GM23248 (cell line): Measurements from ENCODE around the gene ESPNL. TPM values are rescaled to one million over a fixed set of nuclear protein-coding genes. Genes with fewer than 3 reads are reported as not detected.

Experiments used
- DNase-seq: peaks from one replicate; pipeline ENCODE4 v3.0.0-alpha.2; 2015
- H2AFZ ChIP-seq: fragments of 200-600 bp; sonication (generic); 2 replicates; pipeline ENCODE4 v1.6.1; 2016; ENCODE audit warnings: antibody characterized with exemption
- H3F3A ChIP-seq: fragments of 200-600 bp; sonication (generic); 2 replicates; pipeline ENCODE4 v1.6.1; 2016; ENCODE audit warnings: mild to moderate bottlenecking, antibody characterized with exemption, mixed run types; ENCODE audit not compliant: insufficient read depth
- H3K27ac ChIP-seq: fragments of 200-600 bp; sonication (generic); 2 replicates; pipeline ENCODE4 v1.5.1; 2016; ENCODE audit warnings: mild to moderate bottlenecking
- H3K27me3 ChIP-seq: fragments of 200-600 bp; sonication (generic); replicated peaks from 2 replicates; pipeline ENCODE4 v1.6.1; 2016; ENCODE audit warnings: mild to moderate bottlenecking; ENCODE audit not compliant: insufficient read depth
- H3K36me3 ChIP-seq: fragments of 200-600 bp; sonication (generic); 2 replicates; pipeline ENCODE4 v1.6.1; 2016; ENCODE audit warnings: low read depth, mild to moderate bottlenecking
- H3K4me1 ChIP-seq: fragments of 200-600 bp; sonication (generic); 2 replicates; pipeline ENCODE4 v1.6.1; 2016; ENCODE audit warnings: mild to moderate bottlenecking; ENCODE audit not compliant: insufficient read depth
- H3K4me2 ChIP-seq: fragments of 200-600 bp; sonication (generic); one replicate; pipeline ENCODE4 v1.6.1; 2016; ENCODE audit warnings: mild to moderate bottlenecking; ENCODE audit not compliant: unreplicated experiment
- H3K4me3 ChIP-seq: fragments of 200-600 bp; sonication (generic); 2 replicates; pipeline ENCODE4 v1.5.1; 2016; ENCODE audit warnings: mild to moderate bottlenecking
- H3K79me2 ChIP-seq: fragments of 200-600 bp; sonication (generic); 2 replicates; pipeline ENCODE4 v1.6.1; 2016; ENCODE audit warnings: mild to moderate bottlenecking; ENCODE audit not compliant: insufficient read depth
- H3K9ac ChIP-seq: fragments of 200-600 bp; sonication (generic); 2 replicates; pipeline ENCODE4 v1.6.1; 2016; ENCODE audit warnings: mild to moderate bottlenecking
- H3K9me2 ChIP-seq: fragments of 200-600 bp; sonication (generic); 2 replicates; pipeline ENCODE4 v1.6.1; 2016; ENCODE audit warnings: mixed run types, mild to moderate bottlenecking, moderate library complexity; ENCODE audit not compliant: insufficient read depth
- H3K9me3 ChIP-seq: fragments of 200-600 bp; sonication (generic); one replicate; pipeline ENCODE4 v1.6.1; 2017; ENCODE audit warnings: low read depth
- H4K20me1 ChIP-seq: fragments of 200-600 bp; sonication (generic); 2 replicates; pipeline ENCODE4 v1.6.0; 2016; ENCODE audit not compliant: insufficient read depth
- EZH2 ChIP-seq: fragments of 200-600 bp; sonication (generic); IDR thresholded peaks from 2 replicates; pipeline ENCODE4 v1.6.1; 2018; ENCODE audit warnings: antibody characterized with exemption, mild to moderate bottlenecking; ENCODE audit not compliant: insufficient read depth, poor library complexity, severe bottlenecking
- EZH2phosphoT487 ChIP-seq: fragments of 200-600 bp; sonication (generic); IDR thresholded peaks from 2 replicates; pipeline ENCODE4 v1.6.1; 2018; ENCODE audit warnings: antibody characterized with exemption, moderate library complexity, mild to moderate bottlenecking, low read depth; ENCODE audit not compliant: insufficient read depth
- WGBS, 2 experiments: methylation state at CpG; one replicate each; pipeline ENCODE4 v1.1.6; 2015 to 2017; ENCODE audit warnings: low lambda C conversion rate in 2 of 2, low coverage in 1 of 2; ENCODE audit errors: missing lambda C conversion rate in 2 of 2; 5-methylcytosine and 5-hydroxymethylcytosine counted together
- in situ Hi-C: fragments of 300-500 bp; cut with MboI; formaldehyde crosslinking; loops from 2 replicates; pipeline ENCODE4 v1.15.0; 2020
- polyA plus RNA-seq: library from polyadenylated mRNA; unstranded; fragments of >200 nt; fragmentation: Nextera tagmentation; extraction: Ambion mirVana; gene quantifications from 2 replicates; pipeline ENCODE4 v1.2.1, GENCODE V29; 2016
- total RNA-seq: library from RNA; depleted of rRNA; stranded (reverse); fragments of >200 nt; shearing (Covaris generic); gene quantifications from 2 replicates; pipeline ENCODE4 v1.2.3, GENCODE V29; 2014

ESPNL gene
- total and polyA plus RNA-seq, 2 experiments from 2014 or later = 0.60 to 1.4 TPM

DNA sequence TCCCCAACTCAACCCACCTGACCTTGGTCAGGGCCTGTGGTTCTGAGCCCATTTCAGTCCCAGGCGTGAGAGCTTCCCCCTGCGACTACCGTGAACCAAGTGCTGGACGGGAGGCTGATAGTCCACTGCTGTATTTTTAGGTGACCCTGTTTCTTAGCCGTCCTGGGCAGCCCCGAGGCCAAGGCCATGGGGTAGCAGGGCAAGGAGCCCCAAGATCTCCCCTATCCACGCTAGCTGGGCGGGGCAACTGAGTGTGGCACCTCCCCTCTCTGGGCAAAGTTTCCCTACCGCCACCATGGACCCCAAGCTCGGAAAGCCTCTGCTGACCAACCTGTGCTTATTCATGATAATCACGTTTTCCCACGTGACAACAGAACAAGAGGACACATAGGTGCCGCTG lies 37.7 kb downstream of the ESPNL start:
- no peak overlapping the region for H3K4me2 ChIP-seq
- H3K27ac ChIP-seq = no peak overlapping the region
- no peaks in the 10 kb centered on the region for H3K9me3 ChIP-seq
- peaks cover 4% of the 10 kb centered on the region; the same call in 1 of the 2 replicates for H3K4me1 ChIP-seq
- no peaks in the 10 kb centered on the region for H3F3A ChIP-seq
- H4K20me1 ChIP-seq = no peaks in the 10 kb centered on the region
- no peaks in the 10 kb centered on the region for H3K79me2 ChIP-seq
- 85 to 88% methylated on average over 13 of the region's 13 CpGs for WGBS, 2 experiments
- DNase-seq = no peak
- H3K4me3 ChIP-seq = no peak overlapping the region
- H3K36me3 ChIP-seq = no peaks in the 10 kb centered on the region
- in situ Hi-C loops = no loop called here
- no peaks in the 10 kb centered on the region for H3K27me3 ChIP-seq
- no peak overlapping the region for H3K9ac ChIP-seq
- no peaks in the 10 kb centered on the region for H3K9me2 ChIP-seq
- no peak overlapping the region for H2AFZ ChIP-seq
- TF ChIP-seq EZH2phosphoT487 (no peak), EZH2 (no peak)

DNA sequence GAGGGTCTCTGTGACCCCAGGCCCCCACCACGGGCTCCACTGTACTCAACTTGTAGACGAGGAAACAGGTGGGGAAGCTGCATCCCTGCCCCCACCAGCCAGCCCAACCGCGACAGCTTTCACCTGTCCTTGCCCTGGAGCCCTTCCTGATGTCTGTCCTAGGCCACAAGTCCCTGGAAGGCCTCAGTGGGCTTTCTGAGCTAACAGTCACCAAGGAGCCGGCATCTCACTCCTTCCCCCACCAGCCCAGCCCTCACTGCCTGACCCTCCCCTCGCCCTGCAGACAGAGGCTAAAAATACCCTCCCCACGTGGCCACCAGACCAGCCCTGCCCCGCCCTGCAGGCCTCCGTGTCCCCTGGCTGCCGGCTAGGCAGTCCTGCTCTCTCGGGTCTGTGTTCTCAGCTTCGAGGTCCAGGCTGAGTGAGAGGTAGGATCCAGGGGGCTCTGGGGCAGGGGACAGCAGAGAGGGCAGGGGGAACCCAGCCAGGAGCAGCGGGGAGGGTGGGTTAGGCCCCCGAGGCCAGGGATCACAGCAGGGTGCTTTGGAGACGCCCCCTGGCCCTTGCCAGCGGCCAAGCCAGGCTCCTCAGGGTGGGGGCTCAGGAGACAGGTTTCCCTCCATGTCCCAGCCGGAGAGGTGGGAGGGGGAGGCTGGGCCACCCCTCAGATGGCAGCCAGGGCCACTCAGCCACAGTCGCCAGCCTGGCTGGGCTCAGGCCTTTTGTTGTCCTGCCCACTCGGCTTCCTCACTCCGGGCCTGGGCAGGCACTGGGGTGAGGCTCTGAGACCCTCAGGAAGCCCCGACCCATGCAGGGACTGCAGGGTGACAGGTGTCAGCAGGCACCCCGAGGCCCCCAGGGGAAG lies 38.4 kb downstream of the ESPNL start, which contains the start of gene KLHL30:
TSS of gene KLHL30 (plus strand) at position 338 of the 865 bp plus-strand sequence. CDS start 2,087 bp downstream, outside the sequence.
- H3K4me3 ChIP-seq = no peak within 1 kb of the TSS

DNA sequence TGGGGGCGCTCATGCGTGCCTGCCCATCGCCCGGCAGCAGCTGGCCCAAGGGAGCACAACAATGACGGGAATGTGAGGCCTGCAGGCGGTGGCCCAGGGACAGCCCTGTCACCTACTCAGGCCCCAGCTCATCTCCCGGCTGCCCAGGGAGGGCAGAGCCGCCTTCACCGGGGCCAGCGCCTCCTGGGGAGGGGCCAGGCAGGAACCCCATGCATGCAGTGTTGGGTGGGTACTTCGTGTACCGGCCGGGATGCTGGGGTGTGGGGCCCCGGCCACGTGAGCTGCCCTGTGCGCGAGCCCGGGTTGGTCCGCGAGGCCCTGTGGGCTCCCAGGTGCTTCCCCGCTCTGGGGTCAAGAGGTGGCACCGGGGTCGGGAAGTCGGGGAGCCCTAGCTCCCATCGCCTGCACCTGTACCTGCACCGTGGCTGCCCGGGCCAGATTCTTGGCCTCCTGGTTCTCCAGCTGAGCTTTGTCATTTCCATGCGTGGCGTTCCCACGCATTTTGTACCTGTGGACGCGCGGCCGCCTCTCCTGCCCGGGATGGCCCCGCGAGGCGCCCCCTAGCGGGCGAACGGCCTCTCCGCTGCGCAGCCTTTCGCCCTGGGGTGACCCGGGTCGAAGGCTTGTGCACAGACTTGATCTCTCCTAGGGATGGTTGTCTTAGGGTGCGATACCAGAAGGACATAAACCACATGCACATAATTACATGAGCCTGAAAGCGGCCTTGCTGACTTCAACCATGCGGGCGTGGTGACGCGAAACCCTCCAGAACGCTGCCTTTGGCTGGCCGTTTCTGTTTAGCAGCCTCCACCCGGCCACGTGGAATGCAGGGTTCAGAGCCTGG lies 39.3 kb downstream of the ESPNL start:
- H3K27ac ChIP-seq = no peak overlapping the region
- WGBS, 2 experiments = 68 to 72% methylated on average over 46 to 49 of the region's 56 CpGs
- H3K4me3 ChIP-seq = no peak overlapping the region
- no peaks in the 10 kb centered on the region for H3K27me3 ChIP-seq
- DNase-seq = no peak
- no peak overlapping the region for H3K9ac ChIP-seq
- H3K9me3 ChIP-seq = no peaks in the 10 kb centered on the region
- peaks cover 15% of the 10 kb centered on the region for H3K4me1 ChIP-seq
- no peak overlapping the region for H2AFZ ChIP-seq
- no peaks in the 10 kb centered on the region for H3F3A ChIP-seq
- no peaks in the 10 kb centered on the region for H3K36me3 ChIP-seq
- no peak overlapping the region for H3K4me2 ChIP-seq
- TF ChIP-seq EZH2 (no peak), EZH2phosphoT487 (no peak)
- H3K9me2 ChIP-seq = no peaks in the 10 kb centered on the region
- no peaks in the 10 kb centered on the region for H3K79me2 ChIP-seq
- no peaks in the 10 kb centered on the region for H4K20me1 ChIP-seq
- in situ Hi-C loops = no loop called here

More for the DNA sequence above, 38.4 kb downstream of the ESPNL start, which contains the start of gene KLHL30:
- Histone ChIP-seq H3K79me2 (no peaks in the 10 kb centered on the region), H3K4me1 (peaks cover 9% of the 10 kb centered on the region), H3F3A (no peaks in the 10 kb centered on the region), H3K9me3 (no peaks in the 10 kb centered on the region), H3K9me2 (no peaks in the 10 kb centered on the region), H3K27me3 (no peaks in the 10 kb centered on the region), H3K4me2 (no peak within 1 kb of the TSS), H3K9ac (no peak within 1 kb of the TSS), H4K20me1 (no peaks in the 10 kb centered on the region), H3K27ac (no peak within 1 kb of the TSS), H2AFZ (no peak within 1 kb of the TSS), H3K36me3 (no peaks in the 10 kb centered on the region)
- TF ChIP-seq EZH2 = no peak
- TF ChIP-seq EZH2phosphoT487 = no peak
- 69 to 71% methylated on average over 18 to 21 of the region's 22 CpGs for WGBS, 2 experiments
- DNase-seq = no peak
- in situ Hi-C loops = no loop called here

DNA sequence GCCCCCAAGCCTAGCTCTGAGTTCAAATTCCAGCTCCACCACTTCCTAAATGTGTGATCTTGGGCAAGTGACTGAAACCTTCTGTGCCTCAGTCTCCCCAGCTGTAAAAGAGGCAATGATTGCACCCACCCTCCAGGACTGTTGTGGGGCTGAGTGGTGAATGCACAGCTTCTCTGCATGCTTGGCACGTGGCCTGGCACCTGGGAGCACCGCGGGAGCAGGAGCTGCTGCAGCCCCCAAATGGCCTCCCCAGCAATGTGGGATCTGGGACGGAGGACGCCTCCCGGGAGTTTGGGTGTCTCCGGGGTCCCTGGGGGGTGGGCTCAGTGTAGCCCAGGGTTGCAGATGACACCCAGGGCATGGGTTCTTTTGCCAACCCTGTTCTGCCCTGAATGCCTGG lies 39.9 kb downstream of the ESPNL start:
- in situ Hi-C loops = no loop called here
- H3K27me3 ChIP-seq = no peaks in the 10 kb centered on the region
- H3K9me3 ChIP-seq = no peaks in the 10 kb centered on the region
- no peak for DNase-seq
- H3K4me1 ChIP-seq = peaks cover 15% of the 10 kb centered on the region
- no peak overlapping the region for H3K27ac ChIP-seq
- TF ChIP-seq EZH2 = no peak
- no peak for TF ChIP-seq EZH2phosphoT487
- no peaks in the 10 kb centered on the region for H3F3A ChIP-seq
- H2AFZ ChIP-seq = no peak overlapping the region
- 72 to 75% methylated on average over 7 of the region's 7 CpGs for WGBS, 2 experiments
- H3K79me2 ChIP-seq = no peaks in the 10 kb centered on the region
- no peak overlapping the region for H3K4me2 ChIP-seq
- H3K9ac ChIP-seq = no peak overlapping the region
- no peak overlapping the region for H3K4me3 ChIP-seq
- no peaks in the 10 kb centered on the region for H4K20me1 ChIP-seq
- H3K36me3 ChIP-seq = no peaks in the 10 kb centered on the region
- H3K9me2 ChIP-seq = no peaks in the 10 kb centered on the region
